ENCODE data around the gene SLC16A12.

GRCh38 chr10:89547853-89548513 is 12.6 kb upstream of the SLC16A12 start:
- TF ChIP-seq CTCF (IDR thresholded peaks at IDR 0.05 in 8 of 11, conservative IDR thresholded peaks at IDR 0.05 in 3 of 11) (no peak), POLR2AphosphoS5 (IDR thresholded peaks at IDR 0.05) (no peak)

Data from spleen (tissue), 7 donors.